Measurements from ENCODE around the gene FAH. TPM values are rescaled to one million over a fixed set of nuclear protein-coding genes. Genes with fewer than 3 reads are reported as not detected.

The FAH gene
- total and polyA plus RNA-seq, 11 donors, result 12.4 to 48.9 (median 24.0) TPM

DNA sequence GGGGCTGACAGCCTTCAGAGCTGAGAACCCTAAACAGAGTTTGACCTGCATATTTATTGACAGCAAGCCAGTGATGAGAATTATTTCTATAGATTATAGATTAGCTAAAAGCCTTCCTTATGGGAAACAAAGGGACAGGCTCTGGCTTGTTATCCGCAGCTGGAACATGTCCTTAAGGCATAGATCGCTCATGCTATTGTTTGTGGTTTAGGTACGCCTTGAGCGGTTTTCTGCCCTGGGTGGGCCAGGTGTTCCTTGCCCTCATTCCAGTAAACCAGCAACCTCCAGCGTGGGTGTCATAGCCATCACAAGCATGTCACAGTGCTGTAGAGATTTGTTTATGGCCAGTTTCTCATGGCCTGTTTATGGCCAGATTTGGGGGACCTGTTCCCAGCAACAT, 10.2 kb upstream of the FAH start:
- Histone ChIP-seq H3K36me3 (peaks cover 0 to 14% (median 0%) of the 10 kb centered on the region in 9 donors), H3K4me1 (peaks cover 0 to 3% (median 0%) of the 10 kb centered on the region in 12 donors), H3K4me3 (no peak overlapping the region), H3K27me3 (no peaks in the 10 kb centered on the region), H3K9me3 (no peaks in the 10 kb centered on the region), H3K27ac (no peak overlapping the region)
- WGBS, 4 donors, result 91 to 96% (median 93%) methylated on average over 5 of the region's 5 CpGs
- intact Hi-C loops (cut with DNase I), result loop anchor here in 1 of 10 donors (10.0 kb wide), 1 partner anchor 58 kb away; no protein-coding TSS in a partner anchor
- ATAC-seq (no peak), DNase-seq (no peak)
- no peak for TF ChIP-seq POLR2A (IDR thresholded peaks at IDR 0.05)
- TF ChIP-seq, protein P1, sequence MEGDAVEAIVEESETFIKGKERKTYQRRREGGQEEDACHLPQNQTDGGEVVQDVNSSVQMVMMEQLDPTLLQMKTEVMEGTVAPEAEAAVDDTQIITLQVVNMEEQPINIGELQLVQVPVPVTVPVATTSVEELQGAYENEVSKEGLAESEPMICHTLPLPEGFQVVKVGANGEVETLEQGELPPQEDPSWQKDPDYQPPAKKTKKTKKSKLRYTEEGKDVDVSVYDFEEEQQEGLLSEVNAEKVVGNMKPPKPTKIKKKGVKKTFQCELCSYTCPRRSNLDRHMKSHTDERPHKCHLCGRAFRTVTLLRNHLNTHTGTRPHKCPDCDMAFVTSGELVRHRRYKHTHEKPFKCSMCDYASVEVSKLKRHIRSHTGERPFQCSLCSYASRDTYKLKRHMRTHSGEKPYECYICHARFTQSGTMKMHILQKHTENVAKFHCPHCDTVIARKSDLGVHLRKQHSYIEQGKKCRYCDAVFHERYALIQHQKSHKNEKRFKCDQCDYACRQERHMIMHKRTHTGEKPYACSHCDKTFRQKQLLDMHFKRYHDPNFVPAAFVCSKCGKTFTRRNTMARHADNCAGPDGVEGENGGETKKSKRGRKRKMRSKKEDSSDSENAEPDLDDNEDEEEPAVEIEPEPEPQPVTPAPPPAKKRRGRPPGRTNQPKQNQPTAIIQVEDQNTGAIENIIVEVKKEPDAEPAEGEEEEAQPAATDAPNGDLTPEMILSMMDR (IDR thresholded peaks at IDR 0.05), result no peak

DNA sequence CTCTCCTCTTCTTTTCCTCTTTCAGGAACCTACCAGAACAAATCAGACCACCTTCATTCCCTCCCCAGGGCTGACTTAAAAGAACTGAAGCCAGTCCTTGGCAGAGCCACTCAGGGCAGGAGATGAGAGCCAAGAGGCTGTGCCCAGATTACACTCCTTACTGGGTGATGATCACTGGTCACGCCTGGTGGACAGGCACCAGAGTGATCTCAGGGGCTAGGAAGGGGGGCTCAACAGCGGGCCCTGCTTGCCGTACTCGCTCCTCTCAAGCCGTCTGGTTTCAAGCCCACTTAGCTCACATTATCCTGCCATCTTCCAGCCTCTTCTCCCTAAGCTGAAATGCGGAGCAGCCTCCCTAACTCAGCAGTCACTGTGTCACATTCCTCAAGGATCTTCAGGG, 1.7 kb upstream of the FAH start:
- no peaks in the 10 kb centered on the region for H3K36me3 ChIP-seq
- ATAC-seq, result no peak
- H3K9me3 ChIP-seq, result no peaks in the 10 kb centered on the region
- intact Hi-C loops (cut with DNase I), result loop anchor here in 8 of 10 donors (5.0 to 10.0 kb wide), 7 partner anchors 79 to 256 kb away; partner anchors contain the start of genes MTHFS (in 1 of the 8) and ZFAND6 (in 1 of the 8)
- WGBS, 4 donors, result 41 to 67% (median 61%) methylated on average over 6 of the region's 6 CpGs
- no peak overlapping the region for H3K27ac ChIP-seq
- TF ChIP-seq, protein P1 (IDR thresholded peaks at IDR 0.05), result no peak
- H3K4me1 ChIP-seq, result peaks cover 0 to 34% (median 13%) of the 10 kb centered on the region in 12 donors
- no peak overlapping the region for H3K4me3 ChIP-seq
- DNase-seq, result no peak
- H3K27me3 ChIP-seq, result no peaks in the 10 kb centered on the region

DNA sequence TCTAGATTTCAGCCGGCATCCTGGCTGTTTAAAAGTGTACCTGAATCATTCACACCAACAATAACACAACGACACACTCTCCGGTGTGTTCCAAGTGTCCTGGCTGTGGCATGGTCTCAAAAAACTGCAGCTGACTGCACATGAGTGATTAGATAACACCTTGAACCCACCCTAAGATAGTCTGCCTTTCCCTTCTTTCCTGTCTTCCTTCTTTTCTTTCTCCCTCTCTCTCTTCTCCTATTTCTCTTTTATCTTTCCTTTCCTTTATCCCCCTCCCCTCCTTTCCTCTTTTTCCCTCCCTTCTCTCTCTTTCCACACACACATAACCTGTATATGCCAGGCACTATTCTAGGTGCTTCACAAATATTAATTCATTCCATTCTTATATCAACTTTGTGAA, 1.2 kb upstream of the FAH start:
- no peaks in the 10 kb centered on the region for H3K36me3 ChIP-seq
- WGBS, 4 donors, result 32 to 44% (median 37%) methylated on average over 3 of the region's 3 CpGs
- TF ChIP-seq POLR2A (IDR thresholded peaks at IDR 0.05), result no peak
- TF ChIP-seq, protein P1 (IDR thresholded peaks at IDR 0.05), result no peak
- H3K27ac ChIP-seq, result peak overlapping the region in 4 of 12 donors; percentile 33 to 76 (median 53)
- H3K9me3 ChIP-seq, result no peaks in the 10 kb centered on the region
- H3K4me3 ChIP-seq, result peak overlapping the region in 6 of 12 donors; percentile 66 to 95 (median 75)
- H3K27me3 ChIP-seq, result no peaks in the 10 kb centered on the region
- DNase-seq (no peak), ATAC-seq (no peak)
- intact Hi-C loops (cut with DNase I), result loop anchor here in 8 of 10 donors (5.0 to 10.0 kb wide), 7 partner anchors 79 to 257 kb away; partner anchors contain the start of genes MTHFS (in 1 of the 8) and ZFAND6 (in 1 of the 8)
- H3K4me1 ChIP-seq, result peaks cover 0 to 38% (median 13%) of the 10 kb centered on the region in 12 donors

DNA sequence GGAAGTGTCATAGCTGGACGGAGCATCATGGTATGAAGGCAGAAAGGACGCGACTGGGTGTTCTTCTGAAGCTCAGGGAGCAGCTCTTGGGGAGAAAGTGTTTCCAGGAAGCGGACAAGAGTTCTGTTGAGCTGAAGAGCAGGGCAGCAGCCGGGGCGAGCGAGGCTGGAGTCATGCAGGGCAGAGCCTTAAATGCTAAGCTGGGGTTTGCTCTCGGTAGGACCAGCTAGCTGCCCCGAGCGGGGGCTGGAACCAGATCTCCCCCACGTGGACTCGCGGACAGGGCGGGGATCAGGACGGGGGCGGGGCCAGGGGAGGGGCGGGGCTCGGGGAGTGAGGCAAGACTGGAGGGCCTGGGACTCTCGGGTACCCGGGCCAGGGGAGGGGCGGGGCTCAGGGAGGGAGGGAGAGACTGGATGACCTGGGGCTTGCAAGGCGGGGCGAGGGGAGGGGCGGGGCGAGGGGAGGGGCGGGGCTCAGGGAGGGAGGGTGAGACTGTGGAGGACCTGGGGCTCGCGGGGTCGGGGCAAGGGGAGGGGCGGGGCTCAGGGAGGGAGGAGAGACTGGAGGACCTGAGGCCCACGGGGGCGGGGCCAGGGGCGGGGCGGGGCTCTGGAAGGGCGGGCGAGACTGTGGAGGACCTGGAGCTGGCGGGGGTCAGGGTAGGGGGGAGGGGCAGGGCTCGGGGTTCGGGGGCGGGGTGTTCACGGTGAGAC, 461 bp upstream of the FAH start:
- ATAC-seq (peak; percentile 88 to 95 (median 92)), DNase-seq (peak; percentile 93 to 98 (median 96))
- Histone ChIP-seq H3K27ac (peak overlapping the region in 11 of 12 donors; percentile 54 to 86 (median 71)), H3K27me3 (no peaks in the 10 kb centered on the region), H3K4me1 (peaks cover 0 to 38% (median 13%) of the 10 kb centered on the region in 12 donors), H3K4me3 (peak overlapping the region; percentile 41 to 95 (median 69)), H3K36me3 (no peaks in the 10 kb centered on the region), H3K9me3 (no peaks in the 10 kb centered on the region)
- 0 to 3% (median 1%) methylated on average over 3 to 37 of the region's 41 CpGs for WGBS, 4 donors
- no peak for TF ChIP-seq POLR2A (IDR thresholded peaks at IDR 0.05)
- TF ChIP-seq, protein P1 (IDR thresholded peaks at IDR 0.05), result no peak
- intact Hi-C loops (cut with DNase I), result loop anchor here in 9 of 10 donors (2.0 to 10.0 kb wide), 9 partner anchors 80 to 258 kb away; partner anchors contain the start of genes ZFAND6 (in 3 of the 9) and MTHFS (in 1 of the 9)

Data from heart left ventricle (tissue), 16 donors.